Lower lobe of right lung (tissue), 2 donors: ENCODE measurements around the gene LMCD1. TPM values are rescaled to one million over a fixed set of nuclear protein-coding genes. Genes with fewer than 3 reads are reported as not detected.

Source experiments
- ATAC-seq, 2 donors: fragments of 200-7000 bp; cut with Tn5 transposase; one replicate each; pipeline ENCODE4 v1.9.1; 2020 to 2022; ENCODE audit warnings: mild to moderate bottlenecking in 2 of 2, moderate library complexity in 2 of 2
- DNase-seq: peaks from one replicate; pipeline ENCODE4 v3.0.0-alpha.2; 2020
- H3K27ac ChIP-seq: fragments of 200-600 bp; one replicate; pipeline ENCODE4 v1.8.0; 2022
- H3K27me3 ChIP-seq: fragments of 200-600 bp; one replicate; pipeline ENCODE4 v1.8.0; 2022; ENCODE audit warnings: low read depth
- H3K36me3 ChIP-seq: fragments of 200-600 bp; one replicate; pipeline ENCODE4 v1.8.0; 2022; ENCODE audit warnings: mild to moderate bottlenecking
- H3K4me1 ChIP-seq: fragments of 200-600 bp; one replicate; pipeline ENCODE4 v1.8.0; 2022
- H3K4me3 ChIP-seq: fragments of 200-600 bp; one replicate; pipeline ENCODE4 v1.8.0; 2022; ENCODE audit warnings: mild to moderate bottlenecking
- H3K9me3 ChIP-seq: fragments of 200-600 bp; one replicate; pipeline ENCODE4 v1.8.0; 2022
- intact Hi-C: fragments of 100-400 bp; cut with DNase I; formaldehyde crosslinking; loops from one replicate; pipeline ENCODE4 v1.11.0; 2022
- total RNA-seq: library from RNA; stranded (reverse); fragmentation: NEBNext Ultra II Directional; extraction: Animal tissue kit (Norgen Biotek cat#: 25700); gene quantifications from one replicate; pipeline ENCODE4 v1.2.1, GENCODE V29; 2021
- TF ChIP-seq, protein P1 (sequence below): fragments of 200-600 bp; IDR thresholded peaks from one replicate; pipeline ENCODE4 v1.8.0; 2022; ENCODE audit warnings: antibody characterized with exemption, mild to moderate bottlenecking
- donor health status: DM: no; HTN: yes; CAD: no; lungs with severe emphysema.

The LMCD1 gene
- total RNA-seq, 1 donor from 2014 or later: 93.6 TPM

DNA sequence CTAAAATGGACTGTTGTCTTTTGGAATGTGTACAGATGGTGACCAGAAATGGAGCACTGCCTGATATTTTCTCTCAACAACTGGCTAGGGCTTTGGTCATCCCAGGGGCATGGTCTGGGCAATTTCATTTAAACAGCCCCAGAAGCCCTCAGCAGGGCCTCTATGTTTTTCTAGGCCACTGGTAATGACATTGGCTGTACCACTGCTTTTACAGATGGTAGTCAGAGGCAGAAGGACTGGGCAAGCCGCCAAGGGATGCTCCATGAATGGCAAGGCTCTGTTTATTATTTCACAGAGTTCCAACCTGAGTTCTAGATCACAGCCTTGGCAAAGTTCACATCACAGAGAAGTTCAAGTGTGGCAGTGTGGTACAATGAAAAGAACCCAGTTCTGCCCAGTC lies 37.0 kb upstream of the LMCD1 start:
- Histone ChIP-seq H3K27ac (no peak overlapping the region), H3K4me3 (no peak overlapping the region), H3K27me3 (no peaks in the 10 kb centered on the region), H3K9me3 (no peaks in the 10 kb centered on the region), H3K4me1 (peaks cover 5% of the 10 kb centered on the region), H3K36me3 (no peaks in the 10 kb centered on the region)
- intact Hi-C loops: no loop called here
- ATAC-seq: no peak
- DNase-seq: no peak
- TF ChIP-seq, protein P1, sequence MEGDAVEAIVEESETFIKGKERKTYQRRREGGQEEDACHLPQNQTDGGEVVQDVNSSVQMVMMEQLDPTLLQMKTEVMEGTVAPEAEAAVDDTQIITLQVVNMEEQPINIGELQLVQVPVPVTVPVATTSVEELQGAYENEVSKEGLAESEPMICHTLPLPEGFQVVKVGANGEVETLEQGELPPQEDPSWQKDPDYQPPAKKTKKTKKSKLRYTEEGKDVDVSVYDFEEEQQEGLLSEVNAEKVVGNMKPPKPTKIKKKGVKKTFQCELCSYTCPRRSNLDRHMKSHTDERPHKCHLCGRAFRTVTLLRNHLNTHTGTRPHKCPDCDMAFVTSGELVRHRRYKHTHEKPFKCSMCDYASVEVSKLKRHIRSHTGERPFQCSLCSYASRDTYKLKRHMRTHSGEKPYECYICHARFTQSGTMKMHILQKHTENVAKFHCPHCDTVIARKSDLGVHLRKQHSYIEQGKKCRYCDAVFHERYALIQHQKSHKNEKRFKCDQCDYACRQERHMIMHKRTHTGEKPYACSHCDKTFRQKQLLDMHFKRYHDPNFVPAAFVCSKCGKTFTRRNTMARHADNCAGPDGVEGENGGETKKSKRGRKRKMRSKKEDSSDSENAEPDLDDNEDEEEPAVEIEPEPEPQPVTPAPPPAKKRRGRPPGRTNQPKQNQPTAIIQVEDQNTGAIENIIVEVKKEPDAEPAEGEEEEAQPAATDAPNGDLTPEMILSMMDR: no peak

DNA sequence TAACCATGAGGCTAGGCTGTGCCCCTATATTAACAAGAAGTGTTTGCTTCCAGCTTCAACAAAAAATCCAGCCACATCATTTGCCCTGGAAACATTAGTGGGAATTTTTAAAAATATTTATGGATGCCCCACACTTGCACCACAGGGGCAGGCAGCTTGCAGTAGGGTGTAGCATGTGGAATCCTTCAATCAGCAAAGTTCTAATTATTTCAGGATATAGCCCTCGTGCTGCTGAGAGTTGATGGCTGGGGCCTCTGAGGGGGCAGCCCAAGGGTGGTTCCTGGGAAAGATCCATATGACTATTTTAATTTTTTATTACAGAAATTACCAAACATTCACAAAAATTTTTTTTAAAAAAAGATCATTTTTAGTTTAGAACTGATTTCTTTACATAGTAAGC lies 35.1 kb upstream of the LMCD1 start:
- no peak overlapping the region for H3K27ac ChIP-seq
- no peaks in the 10 kb centered on the region for H3K36me3 ChIP-seq
- H3K4me3 ChIP-seq: no peak overlapping the region
- no peaks in the 10 kb centered on the region for H3K27me3 ChIP-seq
- TF ChIP-seq, protein P1: no peak
- intact Hi-C loops: no loop called here
- ATAC-seq (no peak), DNase-seq (no peak)
- H3K9me3 ChIP-seq: no peaks in the 10 kb centered on the region
- H3K4me1 ChIP-seq: peaks cover 5% of the 10 kb centered on the region

DNA sequence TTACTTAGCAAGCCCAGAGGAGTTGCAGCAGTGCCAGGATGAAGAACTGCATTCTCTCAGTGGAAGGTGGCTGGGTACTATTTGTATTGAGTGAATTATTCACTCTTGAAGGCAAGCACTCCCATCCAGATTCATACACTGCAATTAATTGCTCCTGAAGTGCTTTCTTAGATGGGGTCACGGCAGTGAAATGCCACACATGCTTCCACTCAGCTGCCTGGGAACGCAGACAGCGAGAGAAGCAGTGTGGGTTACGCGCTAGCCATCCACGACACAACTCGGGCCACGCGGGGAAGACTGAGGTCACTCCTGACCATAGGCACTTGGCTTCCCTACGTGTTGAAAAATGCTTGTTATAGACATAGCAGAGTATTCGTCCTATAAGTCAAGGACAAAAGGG lies 30.8 kb upstream of the LMCD1 start:
- Histone ChIP-seq H3K27me3 (no peaks in the 10 kb centered on the region), H3K36me3 (no peaks in the 10 kb centered on the region), H3K4me1 (no peaks in the 10 kb centered on the region), H3K27ac (peak overlapping the region; percentile 9), H3K4me3 (no peak overlapping the region), H3K9me3 (no peaks in the 10 kb centered on the region)
- intact Hi-C loops: no loop called here
- ATAC-seq: peak; percentile 64 to 76
- peak; percentile 49 for DNase-seq
- TF ChIP-seq, protein P1: no peak

DNA sequence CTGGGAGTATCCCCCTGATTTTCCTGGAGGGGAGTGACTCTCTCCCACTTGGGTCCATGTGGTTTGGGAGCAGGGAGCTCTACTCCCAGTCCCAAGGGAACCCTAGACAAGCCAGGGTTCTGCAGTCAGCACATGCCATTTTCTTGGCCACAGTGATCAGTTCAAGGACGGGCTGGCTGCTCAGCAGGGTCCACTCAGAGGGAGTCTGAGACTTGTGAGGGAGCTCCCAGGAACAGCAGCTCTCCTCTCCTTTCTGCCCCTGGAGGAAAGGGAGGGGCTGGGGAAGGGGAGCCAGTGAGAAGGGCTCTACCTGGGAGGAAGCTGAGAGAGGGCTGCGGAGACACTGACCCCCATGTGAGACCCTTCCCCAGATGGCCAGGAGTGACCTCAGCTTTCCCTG lies 29.1 kb upstream of the LMCD1 start:
- no peak for DNase-seq
- Histone ChIP-seq H3K27me3 (no peaks in the 10 kb centered on the region), H3K27ac (no peak overlapping the region), H3K9me3 (no peaks in the 10 kb centered on the region), H3K36me3 (no peaks in the 10 kb centered on the region), H3K4me1 (no peaks in the 10 kb centered on the region), H3K4me3 (no peak overlapping the region)
- TF ChIP-seq, protein P1: no peak
- no peak for ATAC-seq
- intact Hi-C loops: no loop called here

DNA sequence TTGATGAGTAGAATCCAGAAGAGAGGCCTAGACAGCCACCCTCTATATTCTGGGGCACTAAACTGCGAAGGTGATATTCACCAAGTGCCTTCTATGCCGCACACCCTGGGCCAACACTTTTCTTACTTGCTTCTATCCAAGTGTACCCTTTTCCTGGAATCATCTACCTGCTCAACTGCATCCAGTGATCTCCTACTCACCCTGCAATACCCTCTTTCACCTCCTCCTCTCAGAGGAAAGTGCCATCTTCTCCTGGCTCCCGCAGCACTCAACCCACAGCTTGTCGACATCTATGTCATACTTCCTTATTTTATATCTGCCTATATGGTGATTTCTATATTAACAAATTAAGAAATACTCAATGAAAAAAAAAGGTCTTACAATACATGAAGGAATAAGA lies 28.6 kb upstream of the LMCD1 start:
- H3K36me3 ChIP-seq: no peaks in the 10 kb centered on the region
- ATAC-seq (no peak), DNase-seq (no peak)
- no peaks in the 10 kb centered on the region for H3K27me3 ChIP-seq
- H3K4me1 ChIP-seq: no peaks in the 10 kb centered on the region
- H3K9me3 ChIP-seq: no peaks in the 10 kb centered on the region
- TF ChIP-seq, protein P1: no peak
- H3K27ac ChIP-seq: no peak overlapping the region
- intact Hi-C loops: no loop called here
- H3K4me3 ChIP-seq: no peak overlapping the region

DNA sequence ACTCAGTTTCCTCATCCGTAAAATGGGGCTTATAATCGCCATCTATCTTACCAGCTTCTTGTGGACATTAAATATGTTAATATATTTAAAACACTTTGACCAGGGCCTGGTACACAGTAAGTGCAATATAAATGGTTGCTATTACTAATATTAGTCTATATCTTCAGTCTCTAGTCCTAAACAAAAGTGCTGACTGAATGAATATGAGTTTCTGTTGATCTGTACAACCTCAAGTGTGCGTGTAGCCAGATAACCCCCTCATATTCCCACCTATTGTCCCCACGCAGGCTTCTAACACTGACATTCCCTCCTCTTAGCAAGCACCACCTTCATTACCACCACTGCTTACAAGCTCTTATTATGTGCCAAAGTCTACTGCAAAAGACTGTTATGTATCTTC lies 27.6 kb upstream of the LMCD1 start:
- DNase-seq: no peak
- TF ChIP-seq, protein P1: no peak

More for the DNA sequence above, 27.6 kb upstream of the LMCD1 start:
- Histone ChIP-seq H3K9me3 (no peaks in the 10 kb centered on the region), H3K4me3 (no peak overlapping the region), H3K27me3 (no peaks in the 10 kb centered on the region), H3K4me1 (no peaks in the 10 kb centered on the region), H3K27ac (no peak overlapping the region), H3K36me3 (no peaks in the 10 kb centered on the region)
- no peak for ATAC-seq
- intact Hi-C loops: no loop called here
